Occipital lobe (tissue), 2 donors: ENCODE data around the gene MEF2A. TPM values are rescaled to one million over a fixed set of nuclear protein-coding genes. Genes with fewer than 3 reads are reported as not detected.

Experiments used
- DNase-seq: peaks from one replicate; lab custom pipeline; 2025; lab: John Stamatoyannopoulos, UW
- total RNA-seq: library from RNA; depleted of rRNA; stranded (reverse); fragments of >200 nt; gene quantifications from one replicate; pipeline ENCODE4 v1.2.3, GENCODE V29; 2014

MEF2A gene
- total RNA-seq, 1 donor from 2014 or later = 46.5 TPM

- DNase-seq = no peak
These were observed 138.0 kb downstream of the MEF2A start for GRCh38 chr15:99703603-99704443.

GRCh38 chr15:99704444-99704838 is 138.7 kb downstream of the MEF2A start:
- DNase-seq = no peak

GRCh38 chr15:99706557-99707303 is 140.9 kb downstream of the MEF2A start:
- no peak for DNase-seq

DNA sequence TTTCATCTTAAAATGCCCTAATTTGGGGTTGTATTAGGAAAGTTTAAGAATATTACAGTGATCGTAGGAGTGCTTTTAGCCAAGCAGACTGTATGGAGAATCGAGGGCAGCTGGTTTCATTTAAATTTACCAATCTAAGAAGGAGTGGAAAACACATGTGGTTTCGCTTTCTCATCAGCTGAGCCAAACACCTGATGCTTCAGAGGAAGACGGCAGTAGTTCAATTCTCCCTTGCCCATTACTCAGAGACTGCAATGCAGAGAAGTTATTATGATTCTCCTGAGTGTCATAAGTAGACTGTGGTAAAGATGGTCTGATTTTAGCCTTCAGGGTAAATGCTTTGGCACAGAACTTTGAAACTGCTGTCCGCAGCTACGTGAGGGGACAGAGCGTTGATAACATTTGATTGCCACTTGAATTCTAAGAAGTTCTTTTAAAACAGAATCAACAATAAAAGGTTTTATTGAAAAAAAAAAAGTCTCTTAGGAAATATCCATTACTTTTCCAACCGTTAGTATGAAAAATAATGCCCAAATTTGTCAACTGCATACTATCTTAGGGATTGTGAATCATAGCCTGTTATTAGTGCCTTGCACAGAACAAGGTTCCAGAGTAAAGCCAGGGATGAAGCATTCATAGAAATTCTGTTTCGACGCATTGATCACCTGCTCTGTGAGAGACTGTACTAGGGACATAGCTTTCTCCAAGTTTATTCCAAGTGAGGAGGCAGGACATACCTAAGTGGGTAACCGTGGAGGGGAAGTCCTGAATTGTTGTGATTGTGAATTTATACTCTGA is 141.9 kb downstream of the MEF2A start:
- DNase-seq = no peak

GRCh38 chr15:99708563-99708962 is 142.8 kb downstream of the MEF2A start:
- no peak for DNase-seq

- DNase-seq = no peak
These were observed 143.6 kb downstream of the MEF2A start for GRCh38 chr15:99709243-99709986.

- DNase-seq = no peak
These were observed 145.8 kb downstream of the MEF2A start for GRCh38 chr15:99711625-99712024.

- DNase-seq = no peak
These were observed 146.6 kb downstream of the MEF2A start for GRCh38 chr15:99712415-99712814.

- no peak for DNase-seq
These were observed 150.8 kb downstream of the MEF2A start for GRCh38 chr15:99716540-99717095.

GRCh38 chr15:99717161-99718009 is 151.6 kb downstream of the MEF2A start:
- DNase-seq = no peak

DNA sequence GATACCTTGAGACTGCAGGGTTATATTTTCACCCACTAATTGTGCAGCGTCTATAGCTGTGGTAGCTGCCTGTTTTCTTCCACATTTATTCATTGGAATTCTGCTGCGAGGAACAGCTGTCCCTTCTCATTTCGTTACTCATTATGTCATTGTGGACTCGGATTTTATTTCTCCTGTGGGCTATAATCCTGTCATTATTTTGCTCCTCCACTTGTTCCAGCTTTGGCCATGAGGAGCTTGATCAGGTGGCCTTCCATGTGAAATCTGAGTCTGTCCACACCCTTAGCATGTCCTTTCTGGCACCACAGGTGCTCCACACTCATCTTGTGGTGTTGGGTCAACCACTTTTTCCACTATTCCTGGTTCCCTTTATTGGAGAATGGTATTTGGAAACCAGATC is 152.6 kb downstream of the MEF2A start:
- no peak for DNase-seq

- no peak for DNase-seq
These were observed 153.3 kb downstream of the MEF2A start for GRCh38 chr15:99719096-99719541.

DNA sequence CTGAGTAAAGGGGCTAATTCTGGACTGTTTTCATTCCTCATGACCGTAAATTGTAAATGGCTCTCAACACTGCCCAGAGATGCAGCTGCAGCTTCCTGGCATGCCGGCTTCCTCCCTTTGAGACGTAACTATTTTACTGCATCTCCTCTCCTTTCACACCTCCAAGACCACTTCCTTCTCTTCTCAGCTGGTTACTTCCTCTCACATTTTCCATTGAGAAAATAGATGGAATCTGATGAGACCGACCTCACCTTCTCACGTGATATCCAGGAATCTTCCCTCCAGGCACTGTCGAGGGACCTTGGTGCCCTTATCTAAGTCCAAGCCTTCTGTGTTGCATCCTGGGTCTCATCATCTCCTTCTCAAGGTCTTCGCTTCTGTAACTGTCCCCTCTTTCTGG is 154.7 kb downstream of the MEF2A start:
- no peak for DNase-seq

GRCh38 chr15:99721104-99721778 is 155.5 kb downstream of the MEF2A start:
- no peak for DNase-seq

GRCh38 chr15:99721896-99722295 is 156.1 kb downstream of the MEF2A start:
- DNase-seq = no peak

GRCh38 chr15:99722406-99722805 is 156.6 kb downstream of the MEF2A start:
- DNase-seq = no peak

DNA sequence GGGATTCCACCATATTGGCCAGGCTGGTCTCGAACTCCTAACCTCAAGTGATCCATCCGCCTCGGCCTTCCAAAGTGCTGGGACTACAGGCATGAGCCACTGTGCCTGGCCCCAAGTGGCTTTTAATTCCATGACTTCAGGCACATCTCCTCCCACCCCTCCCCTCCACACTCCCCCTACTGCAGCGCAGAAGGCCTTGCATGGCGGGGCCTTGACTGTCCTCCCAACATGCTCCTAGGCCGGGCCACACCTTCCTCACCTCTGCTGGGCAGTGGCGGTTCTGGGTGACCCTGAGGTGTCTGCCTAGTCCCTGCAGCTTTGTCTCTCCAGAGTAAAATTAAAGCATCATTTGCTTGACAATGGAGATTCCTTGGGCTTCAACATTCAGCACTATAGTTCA is 160.5 kb downstream of the MEF2A start:
- DNase-seq = no peak

- DNase-seq = no peak
These were observed 161.5 kb downstream of the MEF2A start for GRCh38 chr15:99727330-99727729.

- no peak for DNase-seq
These were observed 161.9 kb downstream of the MEF2A start for GRCh38 chr15:99727733-99728132.
